B cell (primary cell): ENCODE results near the gene RARRES1. TPM values are rescaled to one million over a fixed set of nuclear protein-coding genes. Genes with fewer than 3 reads are reported as not detected.

Experiments
- ATAC-seq: fragments of 200-7000 bp; cut with Tn5 transposase; one replicate; pipeline ENCODE4 v1.10.0; 2021; ENCODE audit warnings: low read depth, mild to moderate bottlenecking, moderate number of reproducible peaks, moderate library complexity
- CTCF ChIA-PET: fragments of 350-600 bp; sonication (Branson Sonifier 250); formaldehyde crosslinking; loops from one replicate; lab custom pipeline; 2021; ENCODE audit warnings: antibody characterized with exemption, inconsistent platforms; lab: Charles Lee
- POLR2A ChIA-PET: fragments of 350-600 bp; sonication (Branson Sonifier 250); formaldehyde crosslinking; loops from one replicate; lab custom pipeline; 2021; ENCODE audit warnings: antibody characterized with exemption; lab: Charles Lee
- DNase-seq: peaks from one replicate; pipeline ENCODE4 v3.0.0; 2013
- H2AFZ ChIP-seq: 2 replicates; pipeline ENCODE4 v1.6.1; 2012; ENCODE audit warnings: mild to moderate bottlenecking, low read depth, low read length; ENCODE audit not compliant: insufficient read depth, poor library complexity, severe bottlenecking
- H3K27ac ChIP-seq, 2 donors: 1 replicate in 1 of 2; 2 replicates in 1 of 2; pipeline ENCODE4 v1.5.1; 2012 to 2013; ENCODE audit warnings: low read length in 2 of 2, mild to moderate bottlenecking in 2 of 2, moderate library complexity in 1 of 2
- H3K27me3 ChIP-seq, 4 experiments: fragments of 200-600 bp in 1 of 4; sonication (generic) in 1 of 4; replicated peaks in 1 of 4; 1 replicate in 2 of 4; 2 replicates in 2 of 4; pipeline versions ENCODE4 v1.6.1 to v1.7.0; 2013 to 2016; ENCODE audit warnings: low read length in 3 of 4, mild to moderate bottlenecking in 2 of 4, mixed read lengths in 1 of 4, moderate library complexity in 1 of 4; ENCODE audit not compliant: insufficient read depth in 4 of 4, control insufficient read depth in 3 of 4; ENCODE audit errors: control extremely low read depth in 1 of 4
- H3K36me3 ChIP-seq, 2 experiments: replicated peaks in 1 of 2; 1 replicate in 1 of 2; 2 replicates in 1 of 2; pipeline versions ENCODE4 v1.6.1 to v1.7.1; 2013; ENCODE audit warnings: low read length in 1 of 2; ENCODE audit not compliant: insufficient read depth in 2 of 2, control insufficient read depth in 1 of 2; ENCODE audit errors: control extremely low read depth in 1 of 2, extremely low read depth in 1 of 2
- H3K4me1 ChIP-seq, 2 donors: fragments of 200-600 bp in 1 of 2; sonication (generic) in 1 of 2; 1 replicate in 1 of 2; 2 replicates in 1 of 2; pipeline versions ENCODE4 v1.5.1 to v1.6.1; 2013 to 2017; ENCODE audit warnings: low read length in 2 of 2; ENCODE audit not compliant: control insufficient read depth in 2 of 2, insufficient read depth in 2 of 2
- H3K4me2 ChIP-seq: replicated peaks from 2 replicates; pipeline ENCODE3; 2012; ENCODE audit warnings: mild to moderate bottlenecking, low read depth, low read length; ENCODE audit not compliant: poor library complexity, severe bottlenecking
- H3K4me3 ChIP-seq, 5 experiments: fragments of 200-600 bp in 1 of 5; sonication (generic) in 1 of 5; 1 replicate in 3 of 5; 2 replicates in 2 of 5; pipeline versions ENCODE4 v1.5.1 to v1.7.0; 2011 to 2016; ENCODE audit warnings: low read length in 4 of 5, mild to moderate bottlenecking in 4 of 5, low read depth in 2 of 5, control low read depth in 1 of 5, moderate library complexity in 1 of 5; ENCODE audit not compliant: insufficient read depth in 1 of 5; ENCODE audit errors: control extremely low read depth in 1 of 5, extremely low read depth in 1 of 5
- H3K79me2 ChIP-seq: fragments of 200-600 bp; sonication (generic); one replicate; pipeline ENCODE4 v1.6.0; 2016; ENCODE audit warnings: low read length; ENCODE audit not compliant: control insufficient read depth, insufficient read depth
- H3K9ac ChIP-seq: fragments of 200-600 bp; sonication (generic); 2 replicates; pipeline ENCODE4 v1.6.1; 2017; ENCODE audit warnings: mild to moderate bottlenecking, low read length, moderate library complexity
- H3K9me3 ChIP-seq, 3 donors: one replicate each; pipeline versions ENCODE4 v1.6.1 to v1.7.1; 2013; ENCODE audit warnings: low read length in 2 of 3; ENCODE audit not compliant: control insufficient read depth in 2 of 3, insufficient read depth in 1 of 3; ENCODE audit errors: control extremely low read depth in 1 of 3
- H4K20me1 ChIP-seq: 2 replicates; pipeline ENCODE4 v1.6.0; 2012; ENCODE audit warnings: mild to moderate bottlenecking, low read length; ENCODE audit not compliant: insufficient read depth, control insufficient read depth, poor library complexity, severe bottlenecking
- H3K27ac Mint-ChIP-seq: one replicate; pipeline ENCODE4 v1.8.0; 2021; ENCODE audit warnings: mixed read lengths
- H3K27me3 Mint-ChIP-seq: one replicate; pipeline ENCODE4 v1.8.0; 2021; ENCODE audit warnings: mixed read lengths
- H3K4me1 Mint-ChIP-seq: one replicate; pipeline ENCODE4 v1.8.0; 2021; ENCODE audit warnings: mixed read lengths
- H3K4me3 Mint-ChIP-seq: one replicate; pipeline ENCODE4 v1.8.0; 2021; ENCODE audit warnings: mixed read lengths
- H3K9me3 Mint-ChIP-seq: one replicate; pipeline ENCODE4 v1.8.0; 2022; ENCODE audit warnings: mixed read lengths; ENCODE audit not compliant: insufficient read depth
- EZH2 ChIP-seq: IDR thresholded peaks from 2 replicates; pipeline ENCODE4 v1.6.1; 2012; ENCODE audit warnings: borderline replicate concordance, low read depth, mild to moderate bottlenecking, moderate library complexity, low read length; ENCODE audit not compliant: insufficient read depth, poor library complexity, severe bottlenecking
- WGBS: methylation state at CpG from one replicate; pipeline ENCODE4 v1.1.5; 2013; ENCODE audit warnings: missing lambda C conversion rate; ENCODE audit not compliant: insufficient coverage; 5-methylcytosine and 5-hydroxymethylcytosine counted together
- intact Hi-C: fragments of 100-400 bp; cut with micrococcal nuclease; formaldehyde crosslinking; loops from one replicate; pipeline ENCODE4 v1.10.0; 2022
- polyA plus RNA-seq: library from polyadenylated mRNA; depleted of rRNA; stranded (reverse); fragments of >200 nt; gene quantifications from 2 replicates; pipeline ENCODE4 v1.2.3, GENCODE V29; 2012
- total RNA-seq, 2 donors: library from RNA; stranded (reverse); fragments of 120-200 nt in 1 of 2; gene quantifications; 1 replicate in 1 of 2; 2 replicates in 1 of 2; pipeline versions ENCODE4 v1.2.3 to v1.2.4, GENCODE V29; 2013 to 2022
- TF ChIP-seq, protein P1 (sequence below): fragments of 200-600 bp; IDR thresholded peaks from one replicate; pipeline ENCODE4 v1.8.0; 2022; ENCODE audit warnings: antibody characterized with exemption, mild to moderate bottlenecking

Gene RARRES1
- total and polyA plus RNA-seq, 2 donors (not counting 1 experiment from before 2014, with no cell fraction given), result not detected

DNA sequence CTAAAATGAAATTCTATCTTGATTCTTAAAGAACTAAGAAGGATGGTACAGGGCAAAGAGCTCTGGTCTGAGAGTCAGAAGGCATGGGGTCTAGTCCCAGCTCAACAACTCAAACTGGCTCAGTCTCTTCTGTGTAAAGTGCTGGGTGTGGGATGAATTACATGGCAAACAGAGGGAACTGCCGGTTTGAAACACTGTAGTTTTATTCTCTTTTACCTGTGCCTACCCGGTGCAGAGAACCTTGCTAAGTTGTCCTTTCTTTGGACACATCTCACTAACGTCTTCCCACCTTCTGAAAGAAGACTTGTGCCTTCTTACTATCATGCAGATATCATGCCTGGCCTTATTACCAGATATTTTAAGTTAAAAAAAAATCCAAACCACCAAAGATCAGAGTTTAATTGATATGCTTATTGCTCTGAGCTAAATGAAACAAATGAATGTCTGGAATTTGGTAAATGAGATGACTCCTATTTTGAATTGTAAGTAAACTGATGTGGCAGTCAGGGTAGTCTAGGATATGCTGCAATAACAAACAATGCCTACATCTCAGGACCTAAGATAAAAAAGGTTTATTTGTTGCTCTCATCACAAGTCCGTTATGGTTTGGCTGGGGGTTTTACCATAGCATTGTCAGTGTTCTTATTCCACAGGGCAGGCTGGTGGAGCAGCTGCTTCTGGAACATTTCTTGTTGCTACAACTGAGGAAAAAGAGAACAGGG is 12.5 kb upstream of the RARRES1 start:
- TF ChIP-seq EZH2, result no peak
- TF ChIP-seq, protein P1, sequence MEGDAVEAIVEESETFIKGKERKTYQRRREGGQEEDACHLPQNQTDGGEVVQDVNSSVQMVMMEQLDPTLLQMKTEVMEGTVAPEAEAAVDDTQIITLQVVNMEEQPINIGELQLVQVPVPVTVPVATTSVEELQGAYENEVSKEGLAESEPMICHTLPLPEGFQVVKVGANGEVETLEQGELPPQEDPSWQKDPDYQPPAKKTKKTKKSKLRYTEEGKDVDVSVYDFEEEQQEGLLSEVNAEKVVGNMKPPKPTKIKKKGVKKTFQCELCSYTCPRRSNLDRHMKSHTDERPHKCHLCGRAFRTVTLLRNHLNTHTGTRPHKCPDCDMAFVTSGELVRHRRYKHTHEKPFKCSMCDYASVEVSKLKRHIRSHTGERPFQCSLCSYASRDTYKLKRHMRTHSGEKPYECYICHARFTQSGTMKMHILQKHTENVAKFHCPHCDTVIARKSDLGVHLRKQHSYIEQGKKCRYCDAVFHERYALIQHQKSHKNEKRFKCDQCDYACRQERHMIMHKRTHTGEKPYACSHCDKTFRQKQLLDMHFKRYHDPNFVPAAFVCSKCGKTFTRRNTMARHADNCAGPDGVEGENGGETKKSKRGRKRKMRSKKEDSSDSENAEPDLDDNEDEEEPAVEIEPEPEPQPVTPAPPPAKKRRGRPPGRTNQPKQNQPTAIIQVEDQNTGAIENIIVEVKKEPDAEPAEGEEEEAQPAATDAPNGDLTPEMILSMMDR, result no peak
- intact Hi-C loops, result no loop called here
- ChIA-PET CTCF (interaction anchor here (1.2 kb wide), 3 partner anchors 14 to 47 kb away, joined by 3 to 5 read pairs (median 3); no protein-coding TSS in a partner anchor), POLR2A (no interaction called here)
- Histone ChIP-seq H3K36me3 (no peaks in the 10 kb centered on the region), H3K27ac (no peak overlapping the region), H3K9ac (no peak overlapping the region), H4K20me1 (no peaks in the 10 kb centered on the region), H3K4me3 (no peak overlapping the region), H2AFZ (no peak overlapping the region), H3K79me2 (no peaks in the 10 kb centered on the region), H3K9me3 (no peaks in the 10 kb centered on the region), H3K27me3 (no peaks in the 10 kb centered on the region), H3K4me1 (no peaks in the 10 kb centered on the region), H3K4me2 (no peak overlapping the region)
- Mint-ChIP-seq H3K4me3 (no peak overlapping the region), H3K9me3 (no peaks in the 10 kb centered on the region), H3K27ac (no peak overlapping the region), H3K27me3 (no peaks in the 10 kb centered on the region), H3K4me1 (peaks cover 6% of the 10 kb centered on the region)
- ATAC-seq, result no peak
- WGBS, result 96% methylated on average over 3 of the region's 4 CpGs
- DNase-seq, result no peak
